Transverse colon (tissue), 3 donors: ENCODE results near the gene C1orf115.

Experiments used
- POLR2A ChIP-seq: fragments of 450-650 bp; IDR thresholded peaks from one replicate; pipeline ENCODE4 v1.6.1; 2016; ENCODE audit warnings: antibody characterized with exemption, mild to moderate bottlenecking, moderate library complexity
- TF ChIP-seq, protein P1 (sequence below), 5 experiments: fragments of 200-600 bp in 3 of 5; fragments of 450-650 bp in 2 of 5; sonication (generic) in 3 of 5; IDR thresholded peaks; 1 replicate in 2 of 5; 2 replicates in 3 of 5; pipeline ENCODE4 v1.5.1; 2016 to 2017; ENCODE audit warnings: antibody characterized with exemption in 5 of 5, inconsistent platforms in 3 of 5, mild to moderate bottlenecking in 2 of 5, moderate library complexity in 1 of 5

DNA sequence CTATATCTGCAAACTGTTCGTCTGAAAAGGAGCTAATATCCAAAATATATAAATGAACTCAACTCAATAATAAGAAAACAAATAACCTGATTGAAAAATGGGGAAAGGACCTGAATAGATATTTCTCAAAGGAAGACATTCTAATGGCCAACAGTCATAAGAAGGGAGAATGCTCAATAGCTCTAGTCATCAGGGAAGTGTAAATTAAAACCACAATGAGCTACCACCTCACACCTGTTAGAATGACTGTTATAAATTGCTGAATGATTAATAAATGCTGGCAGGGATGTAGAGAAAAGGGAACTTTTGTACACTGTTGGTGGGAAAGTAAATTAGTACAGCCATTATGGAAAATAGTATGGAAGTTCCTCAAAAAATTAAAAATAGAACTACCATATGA lies 21.2 kb upstream of the C1orf115 start:
- TF ChIP-seq, protein P1, sequence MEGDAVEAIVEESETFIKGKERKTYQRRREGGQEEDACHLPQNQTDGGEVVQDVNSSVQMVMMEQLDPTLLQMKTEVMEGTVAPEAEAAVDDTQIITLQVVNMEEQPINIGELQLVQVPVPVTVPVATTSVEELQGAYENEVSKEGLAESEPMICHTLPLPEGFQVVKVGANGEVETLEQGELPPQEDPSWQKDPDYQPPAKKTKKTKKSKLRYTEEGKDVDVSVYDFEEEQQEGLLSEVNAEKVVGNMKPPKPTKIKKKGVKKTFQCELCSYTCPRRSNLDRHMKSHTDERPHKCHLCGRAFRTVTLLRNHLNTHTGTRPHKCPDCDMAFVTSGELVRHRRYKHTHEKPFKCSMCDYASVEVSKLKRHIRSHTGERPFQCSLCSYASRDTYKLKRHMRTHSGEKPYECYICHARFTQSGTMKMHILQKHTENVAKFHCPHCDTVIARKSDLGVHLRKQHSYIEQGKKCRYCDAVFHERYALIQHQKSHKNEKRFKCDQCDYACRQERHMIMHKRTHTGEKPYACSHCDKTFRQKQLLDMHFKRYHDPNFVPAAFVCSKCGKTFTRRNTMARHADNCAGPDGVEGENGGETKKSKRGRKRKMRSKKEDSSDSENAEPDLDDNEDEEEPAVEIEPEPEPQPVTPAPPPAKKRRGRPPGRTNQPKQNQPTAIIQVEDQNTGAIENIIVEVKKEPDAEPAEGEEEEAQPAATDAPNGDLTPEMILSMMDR (IDR thresholded peaks at IDR 0.05): no peak
- TF ChIP-seq POLR2A: no peak
